ENCODE results near the gene LDB2.
A peak's percentile ranks its signal among the peaks of the same experiment; 100 is the strongest.

The LDB2 gene

GRCh38 chr4:16827794-16828724 is 70.4 kb downstream of the LDB2 start:
- H3K9me3 ChIP-seq (ENCODE audit: control insufficient read depth, low read length), result no peaks in the 10 kb centered on the region
- no peaks in the 10 kb centered on the region for H3K36me3 ChIP-seq (ENCODE audit: control insufficient read depth, insufficient read depth, low read length)
- TF ChIP-seq CTCF (IDR thresholded peaks at IDR 0.05), result no peak
- H3K27ac ChIP-seq, result peak overlapping the region; percentile 16
- no peak overlapping the region for H3K4me3 ChIP-seq (ENCODE audit: low read depth, low read length)
- H3K79me2 ChIP-seq, result no peaks in the 10 kb centered on the region
- H3K9ac ChIP-seq, result no peak overlapping the region
- H3K4me1 ChIP-seq, result no peaks in the 10 kb centered on the region
- H3K4me2 ChIP-seq (ENCODE audit: low read length), result no peak overlapping the region
- H2AFZ ChIP-seq, result no peak overlapping the region
- H3K27me3 ChIP-seq (ENCODE audit: control insufficient read depth, insufficient read depth, low read length), result no peaks in the 10 kb centered on the region

DNA sequence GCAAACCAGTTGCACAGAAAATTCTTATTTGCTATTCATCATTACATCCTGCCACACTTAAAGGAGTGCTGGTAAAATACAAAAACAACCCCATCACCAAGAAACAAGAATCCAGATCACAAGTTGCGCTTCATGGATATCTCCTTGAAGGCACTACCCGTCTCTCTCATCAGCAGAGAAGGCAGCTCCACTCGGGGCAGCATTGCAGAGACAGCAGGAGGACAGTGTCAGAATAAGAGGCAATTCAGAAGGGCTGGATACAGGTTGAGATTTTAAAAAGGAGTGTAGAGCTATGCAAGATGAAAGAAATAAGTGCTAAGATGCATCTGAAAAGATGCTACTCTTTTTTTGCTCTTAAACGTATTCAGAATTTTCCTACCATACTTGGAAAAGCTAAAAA is 71.4 kb downstream of the LDB2 start:
- Histone ChIP-seq H2AFZ (no peak overlapping the region), H3K36me3 (ENCODE audit: control insufficient read depth, insufficient read depth, low read length) (no peaks in the 10 kb centered on the region), H3K9me3 (ENCODE audit: control insufficient read depth, low read length) (no peaks in the 10 kb centered on the region), H3K9ac (no peak overlapping the region), H3K27ac (no peak overlapping the region), H3K4me3 (ENCODE audit: low read depth, low read length) (no peak overlapping the region), H3K4me1 (no peaks in the 10 kb centered on the region), H3K27me3 (ENCODE audit: control insufficient read depth, insufficient read depth, low read length) (no peaks in the 10 kb centered on the region), H3K4me2 (ENCODE audit: low read length) (no peak overlapping the region), H3K79me2 (no peaks in the 10 kb centered on the region)
- TF ChIP-seq CTCF (IDR thresholded peaks at IDR 0.05), result no peak

DNA sequence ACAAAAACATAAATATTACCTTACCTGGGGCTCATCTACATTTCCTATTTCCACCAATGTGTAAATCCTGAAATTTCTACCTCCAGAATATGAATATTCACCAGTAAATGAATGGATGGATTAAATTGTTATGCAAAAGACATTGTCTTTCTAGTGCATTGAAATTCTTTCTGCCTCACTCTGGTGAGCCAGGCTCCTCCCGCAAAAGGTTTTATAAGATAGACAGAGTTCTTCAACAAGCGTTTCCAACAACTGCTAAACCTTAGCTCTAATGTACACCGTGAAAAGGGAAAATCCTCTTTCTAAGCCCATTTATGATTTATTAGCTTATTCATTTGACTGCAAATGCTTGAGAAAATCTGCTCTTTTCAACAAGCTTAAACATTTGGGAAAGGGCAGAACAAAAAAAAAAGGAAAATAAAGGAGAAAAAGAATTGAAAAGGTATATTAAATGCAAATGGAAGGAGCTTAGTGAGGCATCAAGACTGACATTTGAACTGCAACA is 72.0 kb downstream of the LDB2 start:
- TF ChIP-seq CTCF (IDR thresholded peaks at IDR 0.05), result no peak
- H3K9ac ChIP-seq, result no peak overlapping the region
- H3K9me3 ChIP-seq (ENCODE audit: control insufficient read depth, low read length), result no peaks in the 10 kb centered on the region
- no peak overlapping the region for H3K4me2 ChIP-seq (ENCODE audit: low read length)
- H3K27ac ChIP-seq, result no peak overlapping the region
- H3K36me3 ChIP-seq (ENCODE audit: control insufficient read depth, insufficient read depth, low read length), result no peaks in the 10 kb centered on the region
- no peak overlapping the region for H2AFZ ChIP-seq
- H3K4me1 ChIP-seq, result no peaks in the 10 kb centered on the region
- no peaks in the 10 kb centered on the region for H3K27me3 ChIP-seq (ENCODE audit: control insufficient read depth, insufficient read depth, low read length)
- H3K79me2 ChIP-seq, result no peaks in the 10 kb centered on the region
- no peak overlapping the region for H3K4me3 ChIP-seq (ENCODE audit: low read depth, low read length)

DNA sequence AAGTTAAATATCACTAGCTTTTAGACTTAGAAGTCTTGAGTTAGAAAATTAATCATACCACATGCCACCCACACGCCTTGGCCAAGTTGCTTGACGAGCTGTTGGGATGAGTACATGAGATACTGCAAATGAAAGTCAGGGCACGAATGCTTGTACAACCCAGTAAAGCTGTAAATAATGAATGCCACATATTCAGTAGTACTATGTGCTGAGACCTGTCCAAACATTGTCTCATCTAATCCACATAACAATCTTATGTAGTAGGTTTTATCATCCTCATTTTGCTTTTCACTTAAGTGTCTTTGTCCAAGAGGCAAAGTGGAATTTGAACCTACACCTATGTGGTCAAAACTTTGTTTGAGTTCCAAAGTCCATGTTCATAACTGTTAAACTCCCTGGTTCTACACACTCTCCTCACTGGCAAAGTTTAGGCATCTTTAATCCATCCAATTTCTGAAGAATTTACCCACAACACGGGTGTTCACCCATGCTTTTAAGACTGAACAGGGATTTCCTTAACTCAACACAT is 74.1 kb downstream of the LDB2 start:
- H3K27ac ChIP-seq, result no peak overlapping the region
- H2AFZ ChIP-seq, result no peak overlapping the region
- H3K9ac ChIP-seq, result no peak overlapping the region
- no peak overlapping the region for H3K4me2 ChIP-seq (ENCODE audit: low read length)
- no peak for TF ChIP-seq CTCF (IDR thresholded peaks at IDR 0.05)
- no peak overlapping the region for H3K4me3 ChIP-seq (ENCODE audit: low read depth, low read length)
- no peaks in the 10 kb centered on the region for H3K79me2 ChIP-seq
- H3K9me3 ChIP-seq (ENCODE audit: control insufficient read depth, low read length), result no peaks in the 10 kb centered on the region
- H3K36me3 ChIP-seq (ENCODE audit: control insufficient read depth, insufficient read depth, low read length), result no peaks in the 10 kb centered on the region
- H3K4me1 ChIP-seq, result no peaks in the 10 kb centered on the region
- no peaks in the 10 kb centered on the region for H3K27me3 ChIP-seq (ENCODE audit: control insufficient read depth, insufficient read depth, low read length)
